OCI-LY3 (cell line): Measurements from ENCODE around the gene PRMT7.

ENCODE experiments used
- CTCF ChIP-seq: fragments of 200-600, 300-600 bp; sonication (generic); IDR thresholded peaks from 2 replicates; pipeline ENCODE4 v1.5.1; 2014; ENCODE audit warnings: antibody characterized with exemption, low read length, low read depth
- EZH2phosphoT487 ChIP-seq: fragments of 200-600 bp; shearing (Covaris generic); IDR thresholded peaks from 2 replicates; pipeline ENCODE4 v1.6.1; 2018; ENCODE audit warnings: antibody characterized with exemption, mixed run types, low read depth

- TF ChIP-seq CTCF (no peak), EZH2phosphoT487 (no peak)
Observed at GRCh38 chr16:68367440-68367839, 56.6 kb downstream of the PRMT7 start.
